Dermis blood vessel endothelial cell (primary cell): Measurements from ENCODE around the gene EMILIN2. TPM values are rescaled to one million over a fixed set of nuclear protein-coding genes. Genes with fewer than 3 reads are reported as not detected.
"Not testable (repeated sequence)": the region's sequence is repeated elsewhere in the genome, so short reads cannot be mapped to it uniquely, and the experiment has no call there.

ENCODE experiments used
- DNase-seq: peaks from one replicate; pipeline ENCODE4 v3.0.0; 2010
- total RNA-seq: library from RNA; depleted of rRNA; stranded (reverse); fragments of >200 nt; gene quantifications from 2 replicates; pipeline ENCODE4 v1.2.3, GENCODE V29; 2014

Gene EMILIN2
- 4.4 and 8.7 TPM in 2 replicates for total RNA-seq

GRCh38 chr18:2846636-2847316, at the start of gene EMILIN2:
TSS of gene EMILIN2 (plus strand) at chr18:2847006. CDS start at chr18:2847189, 183 bp downstream.
- DNase-seq, result peak; percentile 26

DNA sequence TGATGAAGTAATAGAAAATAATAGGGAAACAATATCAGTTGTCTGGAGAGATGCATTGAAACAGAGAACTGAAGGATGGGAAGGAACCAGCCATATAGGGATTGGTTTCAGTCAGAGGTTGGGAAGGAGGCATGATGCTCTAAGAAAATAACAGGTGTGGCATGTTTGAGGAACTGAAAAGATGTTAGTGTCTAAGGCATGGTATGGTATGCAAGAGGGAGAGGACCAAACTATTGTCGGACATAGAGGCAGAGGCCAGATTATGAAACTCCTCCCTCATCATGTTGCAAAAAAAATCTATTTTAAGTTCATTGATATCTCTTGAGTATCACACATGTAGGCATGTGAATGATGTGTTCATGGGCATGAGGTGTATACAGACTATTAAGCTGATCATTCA, 48.9 kb upstream of the EMILIN2 start:
- DNase-seq, result no peak

DNA sequence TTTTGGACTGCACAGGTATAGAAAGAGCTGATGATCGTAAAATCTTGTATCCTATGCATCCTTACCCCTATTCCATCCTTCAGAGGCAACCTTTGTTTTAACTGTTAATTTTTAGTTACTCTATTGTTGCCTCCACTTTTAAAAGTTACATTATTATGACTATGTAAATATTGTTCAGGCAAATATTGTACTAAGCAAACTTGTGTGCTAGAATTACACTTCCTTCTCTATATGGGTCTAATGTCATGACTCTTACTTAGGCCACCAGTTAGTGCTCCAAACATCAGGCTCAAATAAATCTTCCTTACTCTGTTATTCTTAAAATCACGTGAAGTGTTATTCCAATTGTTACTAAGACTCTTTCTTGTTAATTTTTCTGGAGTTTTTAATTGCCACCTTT, 47.4 kb upstream of the EMILIN2 start:
- no peak for DNase-seq

DNA sequence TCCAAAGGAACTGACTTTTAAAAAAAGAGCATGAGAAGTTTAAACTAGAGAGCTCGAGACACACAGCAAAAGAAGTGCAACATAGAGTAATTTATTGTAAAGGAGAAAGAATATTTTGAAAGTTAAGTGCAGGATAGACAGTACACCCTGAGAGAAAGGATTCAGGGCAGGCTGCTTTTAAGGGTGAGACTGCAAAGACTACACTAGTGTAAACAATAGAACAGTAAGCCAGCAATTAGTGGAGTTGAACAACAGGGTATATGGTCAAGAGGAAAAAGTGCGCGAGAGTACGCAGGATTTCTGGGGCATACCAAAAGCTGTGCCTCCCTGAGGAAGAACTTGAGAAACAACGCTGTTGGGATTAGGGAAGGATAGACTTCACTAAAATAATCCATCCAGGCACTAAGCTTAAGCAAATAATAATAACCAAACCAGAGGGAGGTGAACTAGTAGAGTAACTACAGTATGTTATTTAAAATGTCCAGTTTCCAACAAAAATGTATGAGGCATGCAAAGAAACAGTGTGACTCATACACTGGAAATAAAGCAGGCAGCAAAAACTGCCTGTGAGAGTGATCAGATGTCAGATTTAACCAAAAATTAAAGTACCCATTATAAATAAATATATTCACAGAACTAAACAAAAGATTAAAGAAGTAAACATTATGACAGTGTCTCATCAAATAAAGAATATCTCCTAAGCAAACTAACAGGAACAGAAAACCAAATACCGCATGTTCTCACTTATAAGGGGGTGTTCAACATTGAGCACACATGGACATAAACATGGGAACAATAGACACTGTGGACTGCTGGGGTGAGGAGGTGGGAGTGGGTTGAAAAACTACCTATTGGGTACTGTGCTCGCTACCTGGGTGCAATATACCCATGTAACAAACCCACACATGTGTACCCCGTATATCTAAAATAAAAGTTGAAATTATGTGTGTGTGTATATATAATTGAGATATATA, 40.5 kb upstream of the EMILIN2 start:
- DNase-seq, result no peak

DNA sequence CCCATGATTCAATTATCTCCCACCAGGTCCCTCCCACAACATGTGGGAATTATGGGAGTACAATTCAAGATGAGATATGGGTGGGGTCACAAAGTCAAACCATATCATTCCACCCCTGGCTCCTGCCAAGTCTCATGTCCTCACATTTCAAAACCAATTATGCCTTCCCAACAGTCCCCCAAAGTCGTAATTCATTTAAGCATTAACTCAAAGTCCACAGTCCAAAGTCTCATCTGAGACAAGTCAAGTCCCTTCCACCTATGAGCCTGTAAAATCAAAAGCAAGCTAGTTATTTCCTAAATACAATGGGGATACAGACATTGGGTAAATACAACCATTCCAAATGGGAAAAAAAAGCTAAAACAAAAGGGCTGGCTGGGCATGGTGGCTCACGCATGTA, 38.2 kb upstream of the EMILIN2 start:
- not testable (repeated sequence) for DNase-seq

DNA sequence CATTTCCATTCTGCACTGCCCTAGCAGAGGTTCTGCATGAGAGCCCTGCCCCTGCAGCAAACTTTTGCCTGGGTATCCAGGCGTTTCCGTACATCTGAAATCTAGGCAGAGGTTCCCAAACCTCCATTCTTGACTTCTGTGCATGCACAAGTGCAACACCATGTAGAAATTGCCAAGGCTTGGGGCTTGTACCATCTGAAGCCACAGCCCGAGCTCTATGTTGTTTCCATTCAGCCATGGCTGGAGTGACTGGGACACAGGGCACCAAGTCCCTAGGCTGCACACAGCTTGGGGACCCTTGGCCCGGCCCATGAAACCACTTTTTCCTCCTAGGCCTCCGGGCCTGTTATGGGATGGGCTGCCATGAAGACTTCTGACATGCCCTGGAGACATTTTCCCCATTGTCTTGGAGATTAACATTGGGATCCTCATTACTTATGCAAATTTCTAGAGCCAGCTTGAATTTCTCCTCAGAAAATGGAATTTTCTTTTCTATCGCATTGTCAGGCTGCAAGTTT, 37.1 kb upstream of the EMILIN2 start:
- not testable (repeated sequence) for DNase-seq

DNA sequence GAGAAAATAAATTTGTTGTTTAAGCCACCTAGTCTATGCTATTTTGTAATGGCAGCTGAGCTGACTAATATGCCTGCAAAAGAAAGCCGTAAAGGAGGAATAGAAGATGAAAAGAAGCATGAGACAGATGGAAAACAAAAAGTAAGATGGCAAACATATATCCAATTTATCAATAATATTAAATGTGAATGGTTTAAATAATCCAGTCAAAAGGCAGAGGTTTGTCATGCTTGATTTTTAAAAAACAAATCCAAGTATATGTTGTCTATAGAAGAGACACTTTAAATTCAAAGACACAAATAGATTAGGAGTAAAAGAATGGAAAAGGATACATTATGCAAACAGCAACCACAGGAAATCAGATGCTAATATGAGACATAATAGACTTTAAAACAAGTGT, 35.4 kb upstream of the EMILIN2 start:
- DNase-seq, result no peak

DNA sequence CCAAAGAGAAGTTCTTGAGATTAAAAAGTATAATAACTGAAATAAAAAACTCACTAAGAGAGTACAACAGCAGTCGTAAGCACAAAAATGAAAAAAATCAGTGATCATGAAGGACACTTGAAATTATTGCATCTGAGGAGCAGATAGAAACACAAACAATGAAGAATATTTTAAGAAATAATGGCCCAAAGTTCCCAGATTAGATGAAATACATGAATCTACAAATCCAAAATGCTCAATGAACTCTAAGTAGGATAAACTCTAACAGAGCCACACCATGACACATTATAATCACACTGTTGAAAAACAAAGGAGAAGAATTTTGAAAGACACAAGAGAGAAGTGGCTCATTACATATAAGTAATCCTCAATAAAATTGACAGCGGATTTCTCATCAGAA, 31.9 kb upstream of the EMILIN2 start:
- DNase-seq, result no peak

DNA sequence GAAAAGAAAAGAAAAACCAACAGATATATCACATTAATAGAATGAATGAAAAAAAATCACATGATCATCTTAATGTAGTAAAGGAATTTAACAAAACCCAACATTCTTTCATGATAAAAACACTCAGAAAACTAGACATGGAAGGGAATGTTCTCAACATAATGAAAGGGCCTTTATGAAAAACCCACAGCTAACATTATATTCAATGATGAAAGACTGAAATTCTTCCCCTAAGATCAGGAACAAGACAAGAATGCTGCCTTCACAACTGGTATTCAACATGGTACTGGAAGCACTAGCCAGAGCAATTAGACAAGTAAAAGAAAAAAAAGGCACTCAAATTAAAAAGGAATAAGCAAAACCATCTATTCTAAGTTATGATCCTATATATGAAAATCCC, 28.5 kb upstream of the EMILIN2 start:
- no peak for DNase-seq

DNA sequence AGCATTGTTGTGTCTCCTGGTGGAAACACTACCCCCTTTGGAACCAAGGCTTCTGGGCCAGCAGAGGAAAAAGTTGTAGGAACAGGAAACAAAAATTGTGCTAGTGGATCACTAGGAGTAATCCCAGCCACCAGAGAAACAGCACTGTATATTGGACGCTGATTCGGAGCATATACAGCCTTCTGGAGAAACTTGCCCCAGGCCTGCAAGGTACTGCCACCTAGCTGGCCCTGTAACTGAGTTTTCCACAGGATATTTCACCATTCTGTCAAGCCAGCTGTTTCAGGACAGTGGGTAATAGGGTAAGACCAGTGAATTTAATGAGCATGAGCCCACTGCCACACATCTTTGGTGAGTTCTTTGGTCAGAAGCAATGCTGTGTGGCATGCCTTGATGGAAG, 25.1 kb upstream of the EMILIN2 start:
- DNase-seq, result no peak

GRCh38 chr18:2822213-2822921, 24.4 kb upstream of the EMILIN2 start:
- no peak for DNase-seq

DNA sequence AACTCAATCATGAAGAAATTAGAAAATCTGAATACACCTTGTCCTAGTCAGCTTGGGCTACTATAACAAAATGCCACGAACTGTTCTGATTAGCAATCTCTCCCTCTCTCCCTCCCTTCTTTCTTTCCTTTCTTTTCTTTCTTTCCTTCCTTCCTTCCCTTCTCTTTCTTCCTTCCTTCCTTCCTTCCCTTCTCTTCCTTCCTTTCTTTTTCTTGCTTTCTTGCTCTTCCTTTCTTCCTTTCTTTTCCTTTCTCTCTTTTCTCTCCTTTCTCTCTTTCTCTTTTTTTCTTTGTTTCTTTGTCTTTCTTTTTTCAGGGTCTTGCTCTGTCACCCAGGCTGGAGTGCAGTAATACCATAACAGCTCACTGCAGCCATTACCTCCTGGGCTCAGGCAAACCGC, 23.6 kb upstream of the EMILIN2 start:
- no peak for DNase-seq

DNA sequence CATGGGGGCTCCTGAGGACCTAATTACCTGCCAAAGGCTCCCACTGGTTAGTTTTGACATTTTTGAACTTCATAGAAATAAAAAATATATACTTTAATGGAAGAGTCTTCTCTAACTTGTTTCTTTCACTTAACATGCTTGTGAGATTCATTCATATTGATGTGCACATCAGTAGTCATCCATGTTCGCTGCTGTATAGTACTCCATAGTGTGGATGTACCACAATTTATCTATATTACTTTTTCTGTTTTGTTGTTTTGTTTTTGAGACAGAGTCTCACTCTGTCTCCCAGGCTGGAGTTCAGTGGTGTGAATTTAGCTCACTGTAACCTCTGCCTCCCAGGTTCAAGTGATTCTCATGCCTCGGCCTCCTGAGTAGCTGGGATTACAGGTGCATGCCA, 22.8 kb upstream of the EMILIN2 start:
- DNase-seq, result no peak

DNA sequence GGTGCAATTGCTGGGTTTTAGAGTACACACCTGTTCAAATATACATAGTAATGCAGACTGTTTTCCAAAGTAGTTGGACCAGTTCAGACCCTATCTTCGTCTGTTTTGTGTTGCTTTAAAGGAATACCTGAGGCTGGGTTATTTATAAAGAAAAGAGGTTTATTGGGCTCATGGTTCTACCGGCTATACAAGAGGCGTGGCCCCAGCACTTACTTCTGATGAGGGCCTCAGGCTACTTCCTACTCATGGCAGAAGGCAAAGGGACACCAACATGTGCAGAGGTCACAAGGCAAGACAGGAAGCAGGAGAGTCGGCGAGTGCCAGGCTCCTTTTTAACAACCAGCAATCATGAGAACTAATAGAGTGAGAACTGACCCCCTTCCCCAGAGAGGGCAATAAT, 21.9 kb upstream of the EMILIN2 start:
- no peak for DNase-seq

- no peak for DNase-seq
Measured at GRCh38 chr18:2825613-2826175, 21.1 kb upstream of the EMILIN2 start.

- DNase-seq, result no peak
Measured at GRCh38 chr18:2826581-2826980, 20.2 kb upstream of the EMILIN2 start.

DNA sequence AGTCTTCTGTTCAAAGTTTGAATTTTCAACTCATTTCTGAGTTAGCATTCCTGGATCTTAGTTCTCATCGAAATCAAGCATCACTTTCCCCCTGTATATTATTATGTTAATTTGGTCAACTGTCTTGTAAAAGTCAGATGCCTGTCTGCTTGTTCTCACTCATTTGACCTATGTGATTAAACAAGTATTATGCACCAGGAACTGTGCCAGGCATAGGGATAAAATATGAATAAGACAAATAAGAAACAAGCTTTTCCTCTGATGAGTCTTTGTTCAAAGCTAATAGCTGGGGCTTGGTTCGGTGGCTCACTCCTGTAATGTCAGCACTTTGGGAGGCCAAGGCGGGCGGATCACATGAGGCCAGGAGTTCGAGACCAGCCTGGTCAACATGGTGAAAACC, 19.7 kb upstream of the EMILIN2 start:
- DNase-seq, result no peak

GRCh38 chr18:2836118-2836517, 10.7 kb upstream of the EMILIN2 start:
- DNase-seq, result not testable (repeated sequence)

GRCh38 chr18:2837290-2837689, 9.5 kb upstream of the EMILIN2 start:
- DNase-seq, result not testable (repeated sequence)

GRCh38 chr18:2839202-2839601, 7.6 kb upstream of the EMILIN2 start:
- DNase-seq, result no peak

- DNase-seq, result no peak
Measured at GRCh38 chr18:2840521-2840920, 6.3 kb upstream of the EMILIN2 start.

GRCh38 chr18:2843146-2843545, 3.7 kb upstream of the EMILIN2 start:
- DNase-seq, result no peak

DNA sequence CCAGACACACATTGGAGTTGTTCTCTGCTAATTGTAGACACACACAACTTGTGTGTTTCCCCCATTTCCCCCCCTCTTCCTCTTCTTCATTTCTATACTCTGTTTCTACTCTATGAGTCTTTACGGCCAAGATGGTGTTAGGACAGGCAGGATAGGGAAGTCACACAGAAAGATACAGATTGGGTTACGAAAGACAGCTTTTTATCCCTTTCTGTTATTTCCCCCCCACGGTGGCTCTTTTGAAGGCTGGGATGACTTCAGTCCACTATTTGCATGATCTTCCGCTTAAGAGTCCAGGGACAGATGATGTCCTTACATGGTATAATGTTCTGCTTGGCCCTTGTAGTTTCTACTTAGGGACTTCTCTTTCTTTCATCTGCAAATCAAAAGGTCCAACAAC, 1.6 kb upstream of the EMILIN2 start:
- DNase-seq, result no peak
